Measurements from ENCODE around the gene ID3.

ID3 gene

DNA sequence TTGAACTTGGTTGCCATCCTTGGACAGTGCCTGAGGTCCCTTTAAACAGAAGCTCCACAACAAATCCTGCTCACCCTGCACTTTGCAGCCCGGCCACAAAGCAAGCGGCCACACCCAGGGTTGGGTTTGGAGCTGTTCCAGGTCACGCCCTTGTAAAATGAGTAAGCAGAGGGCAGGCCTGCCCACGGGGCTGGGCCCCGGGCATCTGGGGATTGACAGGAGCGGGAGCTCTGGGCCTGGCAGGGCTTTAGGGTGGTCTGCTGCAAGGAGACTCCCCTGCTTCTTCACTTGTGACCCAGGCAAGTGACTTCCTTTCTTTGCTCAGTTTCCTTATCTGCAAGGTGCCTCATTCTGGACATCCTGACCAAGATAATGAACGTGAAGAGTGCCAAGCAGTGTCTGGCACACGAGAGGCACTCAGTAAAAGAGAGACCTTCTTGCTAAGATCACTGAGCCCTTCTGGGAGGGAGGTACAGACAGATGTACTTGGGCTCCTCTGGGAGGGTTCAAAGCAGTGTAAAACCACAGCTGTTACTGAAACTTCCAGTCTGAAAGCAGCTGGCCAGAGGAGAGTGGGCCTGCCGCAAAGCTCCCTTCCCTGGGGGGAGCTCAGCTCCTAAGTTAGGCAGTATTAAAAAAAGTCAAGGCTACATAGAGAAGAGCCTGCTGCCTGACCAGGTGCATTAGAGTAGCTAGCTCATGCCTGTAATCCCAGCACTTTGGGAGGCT is 30.9 kb downstream of the ID3 start:
- H3K27ac ChIP-seq, result peak overlapping the region; percentile 100
- H3K9me3 ChIP-seq, result no peaks in the 10 kb centered on the region
- peaks cover 19% of the 10 kb centered on the region; the same call in 1 of the 2 replicates for H4K20me1 ChIP-seq
- peak overlapping the region; percentile 91 for H3K4me3 ChIP-seq
- H3K4me1 ChIP-seq, result peaks cover 89% of the 10 kb centered on the region
- TF ChIP-seq Cebpa-rat (IDR thresholded peaks at IDR 0.05), result no peak; the same call in 1 of the 2 replicates
- H3K27me3 ChIP-seq, result no peaks in the 10 kb centered on the region
- peak overlapping the region; percentile 99 for H3K9ac ChIP-seq
- H3K4me2 ChIP-seq, result peak overlapping the region; percentile 94
- peaks cover 30% of the 10 kb centered on the region for H3K36me3 ChIP-seq

GRCh38 chr1:23527900-23528249 is 31.4 kb downstream of the ID3 start:
- H3K27me3 ChIP-seq, result no peaks in the 10 kb centered on the region
- peaks cover 35% of the 10 kb centered on the region for H3K36me3 ChIP-seq
- peaks cover 89% of the 10 kb centered on the region for H3K4me1 ChIP-seq
- H3K4me3 ChIP-seq, result peak overlapping the region; percentile 91
- no peaks in the 10 kb centered on the region for H3K9me3 ChIP-seq
- H3K27ac ChIP-seq, result peak overlapping the region; percentile 100
- peaks cover 25% of the 10 kb centered on the region; the same call in 1 of the 2 replicates for H4K20me1 ChIP-seq
- H3K9ac ChIP-seq, result peak overlapping the region; percentile 99
- no peak; the same call in 1 of the 2 replicates for TF ChIP-seq Cebpa-rat (IDR thresholded peaks at IDR 0.05)
- H3K4me2 ChIP-seq, result peak overlapping the region; percentile 94

DNA sequence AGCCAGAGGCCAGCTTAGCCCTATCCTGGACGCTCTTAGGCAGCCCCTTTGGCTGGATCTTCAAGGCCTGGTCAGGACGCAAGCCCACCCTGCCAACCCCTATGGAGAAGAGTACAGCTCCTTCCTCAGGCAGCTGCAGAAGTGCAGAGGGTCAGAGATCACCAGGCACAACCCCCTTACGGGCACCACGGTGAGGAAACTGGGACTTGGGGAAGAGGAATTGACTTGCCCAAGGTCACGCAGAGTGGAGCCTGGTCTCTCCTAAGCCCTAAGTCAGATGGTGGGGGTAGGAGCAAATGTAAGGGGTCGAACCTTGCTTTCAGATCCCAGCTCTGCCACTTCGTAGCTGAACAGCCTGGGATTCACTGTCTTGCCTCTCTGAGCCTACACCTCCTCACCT is 31.9 kb downstream of the ID3 start:
- peaks cover 30% of the 10 kb centered on the region; the same call in 1 of the 2 replicates for H4K20me1 ChIP-seq
- peak overlapping the region; percentile 99 for H3K9ac ChIP-seq
- peak overlapping the region; percentile 100 for H3K27ac ChIP-seq
- peak overlapping the region; percentile 91 for H3K4me3 ChIP-seq
- H3K9me3 ChIP-seq, result no peaks in the 10 kb centered on the region
- peak overlapping the region; percentile 94 for H3K4me2 ChIP-seq
- H3K36me3 ChIP-seq, result peaks cover 40% of the 10 kb centered on the region
- H3K27me3 ChIP-seq, result no peaks in the 10 kb centered on the region
- peaks cover 89% of the 10 kb centered on the region for H3K4me1 ChIP-seq
- TF ChIP-seq Cebpa-rat (IDR thresholded peaks at IDR 0.05), result no peak

- Histone ChIP-seq H3K4me2 (peak overlapping the region; percentile 94), H4K20me1 (peaks cover 39% of the 10 kb centered on the region; the same call in 1 of the 2 replicates), H3K36me3 (peaks cover 49% of the 10 kb centered on the region), H3K27ac (peak overlapping the region; percentile 100), H3K9me3 (no peaks in the 10 kb centered on the region), H3K9ac (peak overlapping the region; percentile 99), H3K4me3 (peak overlapping the region; percentile 91), H3K4me1 (peaks cover 89% of the 10 kb centered on the region), H3K27me3 (no peaks in the 10 kb centered on the region)
- no peak for TF ChIP-seq Cebpa-rat (IDR thresholded peaks at IDR 0.05)
Observed at GRCh38 chr1:23526329-23527041, 32.8 kb downstream of the ID3 start.

GRCh38 chr1:23525558-23526250 is 33.6 kb downstream of the ID3 start:
- peak overlapping the region; percentile 94 for H3K4me2 ChIP-seq
- no peaks in the 10 kb centered on the region for H3K9me3 ChIP-seq
- peaks cover 57% of the 10 kb centered on the region for H3K36me3 ChIP-seq
- peak overlapping the region; percentile 99 for H3K9ac ChIP-seq
- H3K27me3 ChIP-seq, result no peaks in the 10 kb centered on the region
- H3K4me3 ChIP-seq, result peak overlapping the region; percentile 91
- H3K4me1 ChIP-seq, result peaks cover 94% of the 10 kb centered on the region
- TF ChIP-seq Cebpa-rat (IDR thresholded peaks at IDR 0.05), result no peak
- H3K27ac ChIP-seq, result peak overlapping the region; percentile 100
- peaks cover 46% of the 10 kb centered on the region for H4K20me1 ChIP-seq

DNA sequence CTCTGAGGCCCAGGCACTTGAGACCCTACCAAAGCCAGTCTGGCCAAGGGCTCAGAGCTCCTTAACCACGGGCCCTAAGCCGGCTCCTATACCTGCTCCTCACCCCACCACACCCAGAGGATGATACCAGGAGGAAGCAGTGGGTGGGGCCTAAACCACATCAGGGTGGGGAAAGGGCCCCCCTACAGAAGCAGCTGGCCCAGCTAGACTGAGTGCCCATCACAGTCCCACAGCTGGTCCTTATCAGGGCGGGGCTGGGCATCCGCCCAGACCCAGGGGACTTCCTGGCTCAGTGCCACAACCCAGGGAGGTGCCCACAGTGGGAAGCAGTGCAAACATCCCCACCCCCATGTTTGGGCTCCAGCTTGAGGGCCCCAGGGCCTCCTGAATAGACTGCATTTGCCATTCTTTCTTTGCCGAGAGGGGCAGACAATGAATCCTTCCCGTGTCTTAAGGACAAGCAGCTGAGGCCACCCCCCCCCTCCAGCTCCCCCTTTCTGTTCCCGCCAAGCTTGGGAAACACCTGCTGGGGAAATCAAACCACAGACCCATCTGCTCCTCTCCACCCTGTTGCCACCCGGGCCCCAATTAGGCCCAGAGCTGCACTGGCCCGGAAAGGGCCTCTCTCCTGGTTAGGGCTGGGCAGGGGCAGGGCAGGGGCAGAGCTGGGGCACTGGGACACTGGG is 34.4 kb downstream of the ID3 start:
- Histone ChIP-seq H3K36me3 (peaks cover 65% of the 10 kb centered on the region), H3K9ac (peak overlapping the region; percentile 99), H3K9me3 (no peaks in the 10 kb centered on the region), H3K4me2 (peak overlapping the region; percentile 94), H3K4me1 (peaks cover 94% of the 10 kb centered on the region), H3K27ac (peak overlapping the region; percentile 100), H3K27me3 (no peaks in the 10 kb centered on the region), H3K4me3 (peak overlapping the region; percentile 91), H4K20me1 (peaks cover 52% of the 10 kb centered on the region)
- no peak for TF ChIP-seq Cebpa-rat (IDR thresholded peaks at IDR 0.05)

- Histone ChIP-seq H3K4me2 (peak overlapping the region; percentile 94), H3K4me1 (peaks cover 89% of the 10 kb centered on the region), H3K36me3 (peaks cover 72% of the 10 kb centered on the region), H3K9me3 (no peaks in the 10 kb centered on the region), H3K9ac (peak overlapping the region; percentile 99), H3K4me3 (peak overlapping the region; percentile 52), H3K27me3 (no peaks in the 10 kb centered on the region), H4K20me1 (peaks cover 57% of the 10 kb centered on the region), H3K27ac (peak overlapping the region; percentile 100)
- TF ChIP-seq Cebpa-rat (IDR thresholded peaks at IDR 0.05), result no peak
Observed at GRCh38 chr1:23524163-23524562, 35.1 kb downstream of the ID3 start.

DNA sequence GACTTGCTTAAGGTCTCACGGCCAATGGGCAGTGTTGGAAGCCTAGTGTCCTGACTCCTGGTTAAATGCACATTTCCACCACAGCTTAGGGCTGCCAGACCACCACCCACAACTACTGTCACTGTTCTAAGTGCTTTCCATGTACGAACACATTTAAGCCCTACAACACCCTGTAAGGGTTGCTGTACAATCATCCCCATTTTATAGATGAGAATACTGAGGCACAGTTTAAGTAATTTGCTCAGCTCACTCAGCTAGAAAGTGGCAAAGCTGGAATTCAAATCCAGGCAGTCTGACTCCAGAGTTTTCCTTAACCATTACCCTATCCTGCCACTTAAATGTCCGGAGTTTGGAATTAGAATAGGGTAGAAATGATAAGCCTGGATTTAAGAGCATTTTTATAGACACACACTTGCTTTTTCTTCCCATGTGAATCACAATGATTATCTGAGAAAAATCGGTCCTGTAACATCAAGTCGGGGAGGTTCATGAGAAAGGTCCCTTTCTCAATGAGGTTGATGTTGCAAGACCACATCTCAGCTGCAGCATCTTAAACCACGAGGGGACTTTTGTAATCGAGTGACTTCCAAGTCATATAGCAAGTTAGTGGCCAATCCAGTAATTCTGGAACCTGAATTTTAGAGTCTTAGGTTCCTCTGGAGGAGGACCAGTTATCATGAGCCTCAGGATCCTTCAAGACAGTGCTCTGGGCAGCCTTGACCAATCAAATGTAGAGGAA is 36.9 kb downstream of the ID3 start:
- Histone ChIP-seq H3K9ac (peak overlapping the region; percentile 13; the same call in 1 of the 2 replicates), H3K4me1 (peaks cover 74% of the 10 kb centered on the region), H3K27ac (peak overlapping the region; percentile 100)

More for the DNA sequence above, 36.9 kb downstream of the ID3 start:
- no peaks in the 10 kb centered on the region for H3K27me3 ChIP-seq
- H3K4me2 ChIP-seq, result peak overlapping the region; percentile 94
- peaks cover 64% of the 10 kb centered on the region for H4K20me1 ChIP-seq
- H3K36me3 ChIP-seq, result peaks cover 83% of the 10 kb centered on the region
- TF ChIP-seq Cebpa-rat (IDR thresholded peaks at IDR 0.05), result no peak
- no peak overlapping the region for H3K4me3 ChIP-seq
- no peaks in the 10 kb centered on the region for H3K9me3 ChIP-seq
